K562 (cell line): ENCODE data around the gene MRPS15. TPM values are rescaled to one million over a fixed set of nuclear protein-coding genes. Genes with fewer than 3 reads are reported as not detected.
A peak's percentile ranks its signal among the peaks of the same experiment; 100 is the strongest.

Experiments used
- ARID1B ChIP-seq: fragments of 450-650 bp; IDR thresholded peaks from 2 replicates; pipeline ENCODE4 v1.6.1; 2016; ENCODE audit warnings: antibody characterized with exemption, mild to moderate bottlenecking, inconsistent platforms
- ARID2 ChIP-seq: fragments of 450-650 bp; IDR thresholded peaks from 2 replicates; pipeline ENCODE4 v1.6.1; 2017; ENCODE audit warnings: antibody characterized with exemption, mild to moderate bottlenecking
- BMI1 ChIP-seq: fragments of 150-350 bp; IDR thresholded peaks from 2 replicates; pipeline ENCODE4 v1.6.1; 2014; ENCODE audit warnings: low read length
- CBFA2T2 ChIP-seq: fragments of 450-650 bp; conservative IDR thresholded peaks from 2 replicates; pipeline ENCODE4 v1.6.1; 2017; ENCODE audit warnings: mild to moderate bottlenecking
- E2F4 ChIP-seq: sonication (generic); formaldehyde crosslinking; IDR thresholded peaks from 2 replicates; pipeline ENCODE4 v1.8.0; 2022; ENCODE audit warnings: mild to moderate bottlenecking, low read depth, missing genetic modification reagents
- EP400 ChIP-seq: fragments of 450-650 bp; IDR thresholded peaks from 2 replicates; pipeline ENCODE4 v1.6.1; 2017; ENCODE audit warnings: antibody characterized with exemption, mild to moderate bottlenecking, moderate library complexity
- FOS ChIP-seq: IDR thresholded peaks from 3 replicates; pipeline ENCODE4 v1.6.1; 2011; ENCODE audit not compliant: insufficient read length; ENCODE audit errors: extremely low read depth
- GATAD2A ChIP-seq: fragments of 450-650 bp; IDR thresholded peaks from 2 replicates; pipeline ENCODE4 v1.6.1; 2017
- MEIS2 ChIP-seq: fragments of 450-650 bp; IDR thresholded peaks from 2 replicates; pipeline ENCODE4 v1.6.1; 2014; ENCODE audit warnings: mild to moderate bottlenecking; ENCODE audit not compliant: partially characterized antibody
- POLR2B ChIP-seq: fragments of 450-650 bp; IDR thresholded peaks from 2 replicates; pipeline ENCODE4 v1.6.1; 2018; ENCODE audit warnings: low read depth; ENCODE audit not compliant: partially characterized antibody
- RAD51 ChIP-seq: fragments of 450-650 bp; IDR thresholded peaks from 2 replicates; pipeline ENCODE4 v1.7.1; 2016; ENCODE audit warnings: low read depth, mild to moderate bottlenecking, borderline replicate concordance
- RBM17 ChIP-seq: fragments of 200-400 bp; formaldehyde crosslinking; IDR thresholded peaks from 2 replicates; pipeline ENCODE4 v1.6.1; 2017; ENCODE audit warnings: low read depth, mild to moderate bottlenecking, low read length, borderline replicate concordance
- SMARCA4 ChIP-seq: fragments of 450-650 bp; IDR thresholded peaks from 2 replicates; pipeline ENCODE4 v1.6.1; 2016
- TEAD2 ChIP-seq: fragments of 450-650 bp; IDR thresholded peaks from 2 replicates; pipeline ENCODE4 v1.6.1; 2016; ENCODE audit warnings: missing genetic modification characterization, control low read depth, missing compliant biosample characterization
- TRIM28 ChIP-seq: fragments of 450-650 bp; IDR thresholded peaks from 2 replicates; pipeline ENCODE4 v1.6.1; 2017
- UBTF ChIP-seq, 2 experiments: IDR thresholded peaks; 2 replicates each; pipeline ENCODE4 v1.6.1; 2012; ENCODE audit warnings: improper control_type of control experiment in 2 of 2, low read depth in 2 of 2, low read length in 2 of 2, borderline replicate concordance in 1 of 2
- XRCC5 ChIP-seq: fragments of 200-400 bp; formaldehyde crosslinking; IDR thresholded peaks from 2 replicates; pipeline ENCODE4 v1.6.1; 2017; ENCODE audit warnings: low read depth, mild to moderate bottlenecking, low read length
- ZBTB49 ChIP-seq: sonication (generic); formaldehyde crosslinking; IDR thresholded peaks from 2 replicates; pipeline ENCODE4 v1.8.0; 2022; ENCODE audit warnings: missing genetic modification reagents, mild to moderate bottlenecking, borderline replicate concordance
- ZFP30 ChIP-seq: fragments of 250-450 bp; sonication (Bioruptor Pico); IDR thresholded peaks from 2 replicates; pipeline ENCODE4 v1.8.0; 2022; ENCODE audit warnings: moderate library complexity, mild to moderate bottlenecking, inconsistent platforms, borderline replicate concordance
- ZFP36 ChIP-seq: fragments of 150-350 bp; IDR thresholded peaks from 2 replicates; pipeline ENCODE4 v1.6.1; 2018; ENCODE audit warnings: low read length, low read depth; ENCODE audit not compliant: partially characterized antibody
- ZKSCAN3 ChIP-seq: fragments of 250-450 bp; sonication (Bioruptor Pico); IDR thresholded peaks from 2 replicates; pipeline ENCODE4 v1.4.0; 2020
- ZNF12 ChIP-seq: sonication (generic); formaldehyde crosslinking; IDR thresholded peaks from 2 replicates; pipeline ENCODE4 v1.4.0; 2020; ENCODE audit warnings: mild to moderate bottlenecking, missing genetic modification reagents
- ZNF408 ChIP-seq: fragments of 250-450 bp; sonication (Bioruptor Pico); IDR thresholded peaks from 2 replicates; pipeline ENCODE4 v1.4.0; 2020; ENCODE audit warnings: low read depth, mild to moderate bottlenecking, moderate library complexity
- ZNF584 ChIP-seq: fragments of 200-800 bp; sonication (Bioruptor generic); IDR thresholded peaks from 2 replicates; pipeline ENCODE4 v1.6.1; 2016; ENCODE audit warnings: low read depth, mild to moderate bottlenecking, missing genetic modification characterization, missing compliant biosample characterization
- ZNF77 ChIP-seq: fragments of 250-450 bp; sonication (Bioruptor Pico); IDR thresholded peaks from 2 replicates; pipeline ENCODE4 v1.5.0; 2020
- polyA plus RNA-seq, 8 experiments: library from polyadenylated mRNA; depleted of rRNA in 4 of 8; stranded (reverse) in 5 of 8; unstranded in 3 of 8; fragments of >200 nt; fragmentation: Nextera tagmentation in 2 of 8; fragmentation: Illumina TruSeq in 1 of 8; extraction: Ambion mirVana in 2 of 8; extraction: Trizol in 1 of 8; gene quantifications; 2 replicates each; pipeline versions ENCODE4 v1.2.1 to v1.2.3, GENCODE V29; 2011 to 2014; ENCODE audit warnings: inconsistent platforms in 1 of 8, missing spikeins in 1 of 8
- total RNA-seq, 7 experiments: library from RNA; depleted of rRNA in 6 of 7; stranded (reverse); fragments of >200 nt in 6 of 7; fragmentation: Illumina TruSeq in 2 of 7; extraction: Trizol in 2 of 7; gene quantifications; 2 replicates each; pipeline versions ENCODE4 v1.2.1 to v1.2.3, GENCODE V29; 2011 to 2021; ENCODE audit warnings: low replicate concordance in 1 of 7

MRPS15 gene
- total and polyA plus RNA-seq, 9 of the 15 experiments (the other 6 are each of a cell fraction or from before 2014, with no cell fraction given): 62.9 to 286 (median 149) TPM

- TF ChIP-seq ZNF584 (CRISPR knock-in tag) (peak; percentile 91; the same call in 1 of the 2 replicates), ZFP36 (peak; percentile 16), TEAD2 (tag) (no peak), ZKSCAN3 (CRISPR knock-in tag) (no peak), MEIS2 (no peak), EP400 (peak; percentile 97), XRCC5 (peak; percentile 99), ARID1B (peak; percentile 75), CBFA2T2 (no peak; the same call in 1 of the 2 replicates), POLR2B (peak; percentile 89), TRIM28 (no peak; the same call in none of the 2 replicates), RBM17 (no peak), FOS (peak; percentile 22), GATAD2A (no peak; the same call in 1 of the 2 replicates), E2F4 (CRISPR knock-in tag) (peak; percentile 67), ZNF408 (CRISPR knock-in tag) (no peak), ZFP30 (no peak), BMI1 (no peak), UBTF (IDR thresholded peaks at IDR 0.05; ENCODE audit: borderline replicate concordance in 1 of 2, low read depth in 2 of 2, low read length in 2 of 2) (0 out of 4 replicates have a peak, but pooled peaks of 1 of the 2 experiments have one; percentile 61), RAD51 (peak; percentile 78), ARID2 (0 out of 2 replicates have a peak, but pooled peaks have one; percentile 71), ZBTB49 (CRISPR knock-in tag) (peak; percentile 70; the same call in 1 of the 2 replicates), SMARCA4 (peak; percentile 46), ZNF12 (CRISPR knock-in tag) (no peak), ZNF77 (CRISPR knock-in tag) (no peak)
These were observed at the start of gene MRPS15 (continued) for GRCh38 chr1:36463803-36464604.
